OCI-LY7 (cell line): ENCODE results near the gene FBXO2. TPM values are rescaled to one million over a fixed set of nuclear protein-coding genes. Genes with fewer than 3 reads are reported as not detected.

Experiments
- BruUV-seq: library from RNA; stranded (reverse); fragments of 400-500 nt; replicated peaks from 2 replicates; lab custom pipeline; 2021; lab: Mats Ljungman, UMichigan
- CTCF ChIA-PET: fragments of 300-600 bp; sonication (Branson Sonifier 250); formaldehyde crosslinking; loops from one replicate; lab custom pipeline; 2022; ENCODE audit warnings: antibody characterized with exemption; ENCODE audit not compliant: unreplicated experiment; lab: Charles Lee
- POLR2A ChIA-PET: fragments of 300-600 bp; sonication (Branson Sonifier 250); formaldehyde crosslinking; loops from one replicate; lab custom pipeline; 2022; ENCODE audit warnings: antibody characterized with exemption; lab: Charles Lee
- DNase-seq: peaks from one replicate; pipeline ENCODE4 v3.0.0-alpha.2; 2015; ENCODE audit warnings: low spot score
- H2AFZ ChIP-seq: fragments of 200-600 bp; sonication (generic), shearing (Covaris generic); 2 replicates; pipeline ENCODE4 v1.6.1; 2014; ENCODE audit warnings: mild to moderate bottlenecking, antibody characterized with exemption, low read length, moderate library complexity
- H3K27ac ChIP-seq: fragments of 200-600 bp; sonication (generic); 2 replicates; pipeline ENCODE4 v1.5.1; 2014; ENCODE audit warnings: mixed run types, low read depth, mild to moderate bottlenecking, moderate library complexity, low read length, inconsistent platforms; ENCODE audit not compliant: poor library complexity, severe bottlenecking
- H3K36me3 ChIP-seq: fragments of 200-600 bp; sonication (generic); 2 replicates; pipeline ENCODE4 v1.6.1; 2014; ENCODE audit warnings: mild to moderate bottlenecking, antibody characterized with exemption, low read length, moderate library complexity, mixed read lengths; ENCODE audit not compliant: insufficient read depth
- H3K4me1 ChIP-seq: fragments of 200-600 bp; sonication (generic); 2 replicates; pipeline ENCODE4 v1.5.1; 2014; ENCODE audit warnings: mild to moderate bottlenecking, low read length; ENCODE audit not compliant: insufficient read depth, poor library complexity, severe bottlenecking
- H3K4me2 ChIP-seq: fragments of 200-600 bp; sonication (generic); 2 replicates; pipeline ENCODE4 v1.6.1; 2014; ENCODE audit warnings: mild to moderate bottlenecking, low read length
- H3K4me3 ChIP-seq: fragments of 200-600 bp; sonication (generic); 2 replicates; pipeline ENCODE4 v1.5.1; 2014; ENCODE audit warnings: mild to moderate bottlenecking, low read depth, low read length; ENCODE audit not compliant: poor library complexity, severe bottlenecking
- H3K79me2 ChIP-seq: fragments of 200-600 bp; sonication (generic); 2 replicates; pipeline ENCODE4 v1.6.1; 2016; ENCODE audit warnings: low read depth, mild to moderate bottlenecking, low read length, moderate library complexity, mixed read lengths; ENCODE audit not compliant: insufficient read depth
- H3K9me2 ChIP-seq: fragments of 200-600 bp; sonication (generic); 2 replicates; pipeline ENCODE4 v1.6.1; 2016; ENCODE audit warnings: mild to moderate bottlenecking, low read length, mixed read lengths; ENCODE audit not compliant: insufficient read depth
- H3K9me3 ChIP-seq: fragments of 200-600 bp; sonication (generic); 2 replicates; pipeline ENCODE4 v1.6.1; 2014; ENCODE audit warnings: mild to moderate bottlenecking, mixed run types, low read length, mixed read lengths
- H4K20me1 ChIP-seq: fragments of 200-600 bp; sonication (generic); 2 replicates; pipeline ENCODE4 v1.6.1; 2014; ENCODE audit warnings: mild to moderate bottlenecking, antibody characterized with exemption, low read length, moderate library complexity, mixed read lengths; ENCODE audit not compliant: insufficient read depth
- EZH2phosphoT487 ChIP-seq: fragments of 200-600 bp; sonication (generic); IDR thresholded peaks from 2 replicates; pipeline ENCODE4 v1.6.1; 2018; ENCODE audit warnings: low read depth, borderline replicate concordance, mild to moderate bottlenecking, mixed run types, antibody characterized with exemption, low read length, moderate library complexity, mixed read lengths
- intact Hi-C: fragments of 100-400 bp; cut with micrococcal nuclease; formaldehyde crosslinking; loops from one replicate; pipeline ENCODE4 v1.10.0; 2022; ENCODE audit not compliant: unreplicated experiment
- total RNA-seq, 2 experiments: library from RNA; depleted of rRNA in 1 of 2; stranded (reverse); fragments of >200 nt in 1 of 2; shearing (Covaris generic) in 1 of 2; gene quantifications; 2 replicates each; pipeline ENCODE4 v1.2.3, GENCODE V29; 2014 to 2022
- TF ChIP-seq, protein P1 (sequence below): fragments of 200-600 bp; sonication (generic); conservative IDR thresholded peaks from 2 replicates; pipeline ENCODE4 v1.5.1; 2014; ENCODE audit warnings: mild to moderate bottlenecking, antibody characterized with exemption, low read length, moderate library complexity, mixed read lengths

Gene FBXO2
- total RNA-seq, 2 experiments from 2014 or later: 2.7 to 6.1 TPM

- no peak for DNase-seq
- no peak overlapping the region for H3K4me3 ChIP-seq
- H3K9me2 ChIP-seq: no peaks in the 10 kb centered on the region
- no peaks in the 10 kb centered on the region for H3K9me3 ChIP-seq
- BruUV-seq: no TSS peak
- CTCF ChIA-PET: interaction anchor here (1.3 kb wide), 1 partner anchor 32 kb away, joined by 4 read pairs; no protein-coding TSS in a partner anchor
- H2AFZ ChIP-seq: peak overlapping the region; percentile 96; the same call in 1 of the 2 replicates
- H3K4me1 ChIP-seq: peaks cover 27% of the 10 kb centered on the region
- H3K79me2 ChIP-seq: no peaks in the 10 kb centered on the region
- intact Hi-C loops: loop anchor here (5.0 kb wide), 1 partner anchor 35 kb away; no protein-coding TSS in a partner anchor
- H3K4me2 ChIP-seq: peak overlapping the region; percentile 100
- peaks cover 5% of the 10 kb centered on the region; the same call in 1 of the 2 replicates for H3K36me3 ChIP-seq
- no peaks in the 10 kb centered on the region for H4K20me1 ChIP-seq
- POLR2A ChIA-PET: interaction anchor here (0.6 to 2.2 kb wide), 6 partner anchors 10 to 53 kb away, joined by 3 to 16 read pairs (median 5); partner anchors contain the start of genes AGTRAP and FBXO2
- no peak overlapping the region for H3K27ac ChIP-seq
- TF ChIP-seq, protein P1, sequence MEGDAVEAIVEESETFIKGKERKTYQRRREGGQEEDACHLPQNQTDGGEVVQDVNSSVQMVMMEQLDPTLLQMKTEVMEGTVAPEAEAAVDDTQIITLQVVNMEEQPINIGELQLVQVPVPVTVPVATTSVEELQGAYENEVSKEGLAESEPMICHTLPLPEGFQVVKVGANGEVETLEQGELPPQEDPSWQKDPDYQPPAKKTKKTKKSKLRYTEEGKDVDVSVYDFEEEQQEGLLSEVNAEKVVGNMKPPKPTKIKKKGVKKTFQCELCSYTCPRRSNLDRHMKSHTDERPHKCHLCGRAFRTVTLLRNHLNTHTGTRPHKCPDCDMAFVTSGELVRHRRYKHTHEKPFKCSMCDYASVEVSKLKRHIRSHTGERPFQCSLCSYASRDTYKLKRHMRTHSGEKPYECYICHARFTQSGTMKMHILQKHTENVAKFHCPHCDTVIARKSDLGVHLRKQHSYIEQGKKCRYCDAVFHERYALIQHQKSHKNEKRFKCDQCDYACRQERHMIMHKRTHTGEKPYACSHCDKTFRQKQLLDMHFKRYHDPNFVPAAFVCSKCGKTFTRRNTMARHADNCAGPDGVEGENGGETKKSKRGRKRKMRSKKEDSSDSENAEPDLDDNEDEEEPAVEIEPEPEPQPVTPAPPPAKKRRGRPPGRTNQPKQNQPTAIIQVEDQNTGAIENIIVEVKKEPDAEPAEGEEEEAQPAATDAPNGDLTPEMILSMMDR: no peak
- no peak for TF ChIP-seq EZH2phosphoT487
These were observed 28.6 kb upstream of the FBXO2 start for GRCh38 chr1:11682799-11683198.

GRCh38 chr1:11682287-11682771, 28.1 kb upstream of the FBXO2 start:
- Histone ChIP-seq H4K20me1 (no peaks in the 10 kb centered on the region), H2AFZ (peak overlapping the region; percentile 96), H3K36me3 (peaks cover 7% of the 10 kb centered on the region; the same call in 1 of the 2 replicates), H3K9me2 (no peaks in the 10 kb centered on the region), H3K4me3 (peak overlapping the region; percentile 86), H3K79me2 (no peaks in the 10 kb centered on the region), H3K4me1 (peaks cover 27% of the 10 kb centered on the region), H3K4me2 (peak overlapping the region; percentile 100), H3K9me3 (no peaks in the 10 kb centered on the region), H3K27ac (peak overlapping the region; percentile 95)
- ChIA-PET CTCF (interaction anchor here (0.7 to 1.3 kb wide), 2 partner anchors 29 to 33 kb away, joined by 3 to 4 read pairs; no protein-coding TSS in a partner anchor), POLR2A (interaction anchor here (0.6 to 2.2 kb wide), 6 partner anchors 12 to 400 kb away, joined by 4 to 16 read pairs (median 5); partner anchors contain the start of genes AGTRAP and FBXO2)
- BruUV-seq: no TSS peak
- DNase-seq: no peak
- intact Hi-C loops: loop anchor here (5.0 kb wide), 1 partner anchor 35 kb away; no protein-coding TSS in a partner anchor
- TF ChIP-seq EZH2phosphoT487: no peak
- TF ChIP-seq, protein P1: no peak
